GM19240 (cell line): ENCODE data around the gene GRIN3A.
"Not testable (repeated sequence)": the region's sequence is repeated elsewhere in the genome, so short reads cannot be mapped to it uniquely, and the experiment has no call there.

Experiments used
- DNase-seq: peaks from one replicate; pipeline ENCODE4 v3.0.0; 2011; ENCODE audit warnings: low spot score; ENCODE audit not compliant: insufficient read length

Gene GRIN3A

GRCh38 chr9:101582553-101582952, 155.9 kb downstream of the GRIN3A start:
- no peak for DNase-seq

- DNase-seq, result no peak
Observed at GRCh38 chr9:101579711-101580545, 158.5 kb downstream of the GRIN3A start.

- no peak for DNase-seq
Observed at GRCh38 chr9:101578378-101578777, 160.1 kb downstream of the GRIN3A start.

- no peak for DNase-seq
Observed at GRCh38 chr9:101574731-101575333, 163.6 kb downstream of the GRIN3A start.

GRCh38 chr9:101572316-101572715, 166.1 kb downstream of the GRIN3A start:
- DNase-seq, result no peak

- no peak for DNase-seq
Observed at GRCh38 chr9:101571114-101571513, 167.3 kb downstream of the GRIN3A start.

- no peak for DNase-seq
Observed at GRCh38 chr9:101569741-101570501, 168.5 kb downstream of the GRIN3A start.

- no peak for DNase-seq
Observed at GRCh38 chr9:101567725-101568350, 170.6 kb downstream of the GRIN3A start.

- no peak for DNase-seq
Observed at GRCh38 chr9:101566904-101567724, 171.3 kb downstream of the GRIN3A start.

- no peak for DNase-seq
Observed at GRCh38 chr9:101564252-101564651, 174.2 kb downstream of the GRIN3A start.

- no peak for DNase-seq
Observed at GRCh38 chr9:101562966-101563365, 175.5 kb downstream of the GRIN3A start.

GRCh38 chr9:101561740-101562139, 176.7 kb downstream of the GRIN3A start:
- DNase-seq, result no peak

GRCh38 chr9:101549472-101550098, 188.9 kb downstream of the GRIN3A start:
- DNase-seq, result not testable (repeated sequence)

GRCh38 chr9:101543098-101543735, 195.2 kb downstream of the GRIN3A start:
- no peak for DNase-seq

- no peak for DNase-seq
Observed at GRCh38 chr9:101540069-101540468, 198.4 kb downstream of the GRIN3A start.

GRCh38 chr9:101536938-101537337, 201.5 kb downstream of the GRIN3A start:
- DNase-seq, result no peak

- DNase-seq, result no peak
Observed at GRCh38 chr9:101536351-101536750, 202.1 kb downstream of the GRIN3A start.

- peak; percentile 78 for DNase-seq
Observed at GRCh38 chr9:101533334-101534204, 204.9 kb downstream of the GRIN3A start, which contains the start of gene RNF20. RNF20 (plus strand) TSS chr9:101533853; CDS start chr9:101535424, 1,571 bp downstream.
